Stimulated activated CD8-positive, alpha-beta memory T cell treated with anti-CD3 and anti-CD28 coated beads, Interleukin-7, amount 100 ng/mL, for 24 hours (primary cell): ENCODE data around the gene SLC4A8.

Experiments
- DNase-seq: peaks from one replicate; pipeline ENCODE4 v3.0.0-alpha.2; 2020; ENCODE audit warnings: low read depth

Gene SLC4A8

DNA sequence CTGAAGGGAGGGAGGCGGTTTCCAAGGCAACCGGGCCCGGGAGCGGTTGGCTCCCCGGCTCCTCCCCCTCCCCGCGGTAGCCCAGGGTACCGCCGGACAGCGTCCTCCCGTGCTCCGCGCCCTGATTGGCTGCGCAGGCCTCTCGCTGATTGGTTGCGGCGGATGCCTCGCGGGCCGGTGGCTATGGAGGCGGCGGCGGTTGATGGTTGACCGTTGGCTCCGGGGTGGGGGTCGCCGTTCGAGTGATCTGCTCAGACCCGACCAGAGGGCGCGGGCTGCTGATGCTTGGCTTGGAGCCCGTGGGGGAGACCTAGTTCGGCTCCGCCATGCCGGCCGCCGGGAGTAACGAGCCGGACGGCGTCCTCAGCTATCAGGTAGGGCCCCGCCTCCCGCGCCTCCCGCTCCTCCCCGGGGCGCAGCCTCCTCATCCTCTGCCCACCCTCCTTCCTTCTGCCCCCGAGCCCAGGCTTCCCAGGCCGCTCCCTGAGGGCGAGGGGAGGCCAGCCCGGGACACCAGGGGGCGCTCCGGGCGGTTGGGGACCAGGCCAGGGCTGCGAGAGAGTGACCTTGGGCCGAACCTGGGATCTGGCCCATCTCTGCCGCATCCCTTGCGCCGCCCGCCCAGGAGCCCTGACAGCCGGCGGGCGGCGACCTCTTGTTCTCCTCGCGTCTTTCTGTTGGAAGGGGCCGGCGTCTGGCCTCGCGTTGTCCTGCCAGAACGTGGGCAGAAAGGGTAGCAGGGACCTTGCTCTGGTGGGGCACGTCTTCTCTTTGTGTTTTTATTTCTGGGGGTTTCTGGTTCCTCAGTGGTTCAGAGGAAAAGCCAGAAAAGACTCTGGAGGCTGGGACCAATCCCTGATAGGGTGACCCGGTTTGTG, at the start of gene SLC4A8:
Gene SLC4A8, plus strand, starts transcription at position 170 of the 878 bp plus-strand sequence. Its CDS starts 157 bp downstream, at position 327.
- peak; percentile 56 for DNase-seq

DNA sequence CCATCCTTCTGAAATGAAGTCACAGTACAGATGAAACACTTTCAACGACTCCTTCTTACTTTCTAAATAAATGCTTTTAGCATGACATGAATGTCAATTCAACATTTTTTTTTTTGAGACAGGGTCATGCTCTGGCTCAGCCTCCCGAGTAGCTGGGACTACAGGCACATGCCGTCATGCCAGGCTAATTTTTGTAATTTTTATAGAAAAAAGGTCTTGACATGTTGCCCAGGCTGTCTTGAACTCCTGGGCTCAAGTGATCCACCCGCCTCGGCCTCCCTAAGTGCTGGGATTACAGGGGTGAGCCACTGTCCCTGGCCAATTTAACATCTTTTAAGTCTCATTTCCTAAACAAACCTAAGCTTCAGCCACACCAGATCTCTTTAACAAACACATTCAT, 49.8 kb upstream of the SLC4A8 start:
- DNase-seq = no peak

DNA sequence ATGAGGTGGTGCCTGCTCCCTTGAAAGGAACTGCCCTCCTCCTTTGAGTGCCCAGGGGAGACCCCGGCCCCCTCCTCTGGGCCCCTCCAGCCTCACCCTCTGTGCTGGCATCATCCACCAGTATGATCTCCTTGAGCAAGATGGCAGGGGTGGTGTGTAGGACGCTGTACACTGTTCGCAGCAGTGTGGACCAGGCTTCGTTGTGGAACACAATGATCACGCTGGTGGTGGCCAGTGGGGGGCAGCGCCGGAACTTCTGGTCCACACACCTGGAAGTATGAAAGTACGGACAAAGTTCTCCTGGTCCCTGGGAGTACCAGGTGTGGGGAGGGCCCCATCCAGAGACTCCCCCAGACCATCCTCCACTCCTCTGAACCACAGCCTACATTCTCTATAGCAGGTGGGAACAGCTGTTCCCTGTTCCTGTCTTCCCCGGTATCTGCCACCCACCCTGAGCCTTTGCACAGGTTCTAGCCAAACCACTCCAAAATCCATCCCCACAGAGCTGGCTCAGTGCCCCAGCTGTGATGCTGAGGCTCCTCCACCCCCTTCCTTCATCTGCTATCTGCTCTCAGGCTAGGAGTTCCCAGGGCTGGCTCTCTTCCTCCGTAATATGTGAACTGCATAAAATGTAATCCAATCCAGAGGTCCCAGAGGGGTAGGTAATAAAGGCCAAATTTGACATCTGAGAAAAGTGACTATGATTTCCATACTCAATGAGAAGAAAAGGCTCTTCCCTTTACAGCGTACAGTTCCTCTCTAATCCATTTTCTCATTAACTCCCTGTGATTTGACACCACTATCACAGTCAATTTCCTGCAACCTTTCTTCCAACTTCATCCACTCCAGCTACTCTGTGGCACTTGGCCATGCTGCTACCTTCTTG, 47.3 kb upstream of the SLC4A8 start:
- DNase-seq = no peak

DNA sequence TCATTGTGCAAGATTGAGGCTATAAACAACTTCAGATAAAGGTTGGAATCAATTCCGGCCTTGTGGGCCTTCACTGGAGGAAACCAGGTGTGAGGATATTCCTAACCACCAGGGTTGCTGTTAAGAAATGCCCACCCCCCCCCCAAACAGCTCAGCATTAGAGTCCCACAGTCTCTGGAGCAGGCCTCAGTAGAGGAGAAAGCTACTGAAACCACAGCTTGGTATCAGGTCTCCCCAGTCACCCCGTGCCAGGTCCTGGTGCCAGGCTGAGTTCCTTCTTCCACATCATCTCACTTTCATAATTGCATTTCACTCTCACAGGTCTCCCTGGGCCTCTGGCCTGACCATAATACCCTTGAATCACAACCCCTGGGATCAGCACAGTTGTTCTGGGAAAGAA, 45.9 kb upstream of the SLC4A8 start:
- DNase-seq = no peak

DNA sequence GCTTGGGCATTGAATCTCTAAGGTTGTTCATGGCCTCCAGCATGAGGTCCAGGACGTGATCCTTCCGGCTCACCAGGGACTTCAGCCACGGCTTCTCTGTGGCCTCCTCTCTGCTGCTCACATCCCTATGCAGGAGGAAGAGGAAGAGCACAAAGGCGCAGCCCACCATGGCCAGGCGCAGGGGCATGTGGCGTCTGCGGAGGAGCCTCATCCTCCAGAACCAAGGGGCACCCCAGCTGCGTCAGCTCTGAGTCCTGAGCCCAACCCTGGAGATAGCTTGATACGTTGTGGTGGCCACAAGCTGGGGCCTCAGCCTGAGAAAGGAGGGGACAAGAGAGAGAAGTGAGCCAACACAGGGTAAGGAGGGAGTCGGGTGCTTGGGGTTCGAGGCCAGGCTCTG, 45.1 kb upstream of the SLC4A8 start:
- DNase-seq = no peak

DNA sequence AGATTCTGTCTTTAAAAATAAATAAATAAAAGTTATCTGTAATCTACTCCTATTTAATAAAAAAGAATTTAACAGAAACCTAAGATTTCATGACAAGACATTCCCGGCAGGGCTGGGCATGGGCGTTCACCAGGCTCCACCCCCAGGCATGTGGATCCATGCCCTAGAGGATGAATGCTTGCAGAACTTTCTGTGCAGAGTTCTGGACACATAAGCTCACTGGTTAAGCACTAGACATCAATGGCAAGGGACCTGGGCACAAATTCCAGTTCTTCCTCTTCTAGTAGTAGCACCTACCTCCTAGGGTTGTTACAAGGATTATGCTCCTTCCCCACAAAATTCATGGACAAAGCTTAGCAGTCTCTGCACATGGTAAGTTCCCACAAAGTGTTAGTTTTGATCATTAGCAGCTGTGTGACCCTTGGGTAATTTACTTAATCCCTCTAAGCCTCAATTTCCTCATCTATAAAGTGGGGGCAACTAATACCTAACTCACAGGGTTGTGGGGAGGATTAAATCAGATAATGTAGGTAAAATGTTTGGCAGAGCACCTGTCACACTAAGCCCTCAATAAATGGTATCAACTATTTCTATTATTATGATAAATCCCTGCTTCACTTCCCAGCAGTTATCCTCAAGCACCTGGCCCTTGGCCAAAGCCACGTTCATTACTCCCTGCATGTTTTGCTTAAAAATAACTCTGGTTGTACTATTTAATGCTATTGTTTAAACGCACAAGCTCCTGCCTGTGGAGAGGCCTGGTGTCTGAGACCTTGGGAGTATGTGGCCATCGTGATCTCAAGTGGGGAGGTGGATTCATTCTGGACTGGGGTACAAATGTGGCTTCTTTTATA, 43.2 kb upstream of the SLC4A8 start:
- DNase-seq = no peak

DNA sequence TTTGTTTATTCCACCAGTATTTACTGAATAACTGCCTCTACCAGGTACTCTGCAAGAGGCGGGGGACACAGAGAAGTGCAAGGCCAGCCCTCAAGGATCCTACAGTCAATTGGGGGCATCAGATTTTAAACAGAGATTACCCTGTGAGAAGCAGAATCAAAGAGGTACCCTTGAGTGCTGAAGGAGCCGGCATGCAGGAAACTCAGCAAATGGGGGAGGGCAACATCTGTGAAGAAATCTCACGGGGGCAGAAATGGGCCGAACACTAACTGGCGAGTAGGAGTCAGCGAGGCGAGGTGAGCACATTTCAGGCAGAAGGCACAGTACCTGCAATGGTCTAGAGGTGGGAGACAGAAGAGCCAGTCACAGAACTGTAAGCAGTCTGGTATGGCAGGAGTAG, 42.5 kb upstream of the SLC4A8 start:
- no peak for DNase-seq

DNA sequence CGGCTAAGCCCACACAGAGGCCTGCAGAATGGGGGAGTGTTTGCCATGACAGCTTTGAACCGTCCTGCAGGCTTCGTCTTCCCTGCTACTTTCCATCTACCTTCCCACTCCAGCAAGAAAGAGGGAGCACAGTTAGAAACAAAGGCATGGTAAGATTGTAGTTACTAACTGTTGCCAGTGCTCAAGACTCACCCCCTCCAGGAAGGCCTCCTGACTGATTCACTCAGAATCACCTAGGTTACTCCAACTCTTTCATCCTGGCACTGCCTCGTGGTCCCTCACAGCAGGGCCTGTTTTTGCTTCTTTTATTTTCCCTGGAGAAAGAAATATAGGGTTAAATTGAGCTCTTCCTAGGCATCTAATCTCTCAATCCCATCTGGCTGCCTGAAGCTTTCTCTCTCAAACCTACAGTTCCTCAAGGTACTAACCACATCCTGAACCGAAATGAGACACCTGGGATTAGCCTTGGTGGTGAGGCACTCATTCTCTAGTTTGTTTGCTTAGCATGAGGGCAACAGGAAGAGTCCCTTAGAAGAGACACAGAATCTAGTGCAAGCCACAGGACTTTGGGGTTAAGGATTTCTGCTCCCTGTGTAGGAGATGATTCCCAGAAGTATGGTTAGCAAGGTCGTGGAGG, 41.2 kb upstream of the SLC4A8 start:
- DNase-seq = no peak

DNA sequence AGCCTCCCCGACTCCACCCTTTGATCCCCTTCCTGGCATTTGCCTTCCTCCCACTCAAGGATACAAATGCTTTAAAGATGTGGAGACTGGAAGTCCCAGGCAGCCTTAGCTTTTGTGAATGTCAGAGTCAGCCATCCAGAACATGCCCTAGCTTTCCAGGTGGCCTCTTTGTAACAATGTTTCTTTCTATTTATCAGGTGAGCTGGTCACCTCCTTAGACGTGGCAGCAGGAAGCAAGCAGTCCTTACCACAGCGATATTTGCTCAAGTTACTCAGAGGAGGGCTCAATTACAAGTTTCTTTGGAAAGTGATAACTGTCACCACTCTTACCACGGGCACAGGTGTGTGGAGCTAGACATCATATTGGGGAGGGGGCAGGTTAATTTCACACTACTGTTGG, 38.3 kb upstream of the SLC4A8 start:
- DNase-seq = no peak

DNA sequence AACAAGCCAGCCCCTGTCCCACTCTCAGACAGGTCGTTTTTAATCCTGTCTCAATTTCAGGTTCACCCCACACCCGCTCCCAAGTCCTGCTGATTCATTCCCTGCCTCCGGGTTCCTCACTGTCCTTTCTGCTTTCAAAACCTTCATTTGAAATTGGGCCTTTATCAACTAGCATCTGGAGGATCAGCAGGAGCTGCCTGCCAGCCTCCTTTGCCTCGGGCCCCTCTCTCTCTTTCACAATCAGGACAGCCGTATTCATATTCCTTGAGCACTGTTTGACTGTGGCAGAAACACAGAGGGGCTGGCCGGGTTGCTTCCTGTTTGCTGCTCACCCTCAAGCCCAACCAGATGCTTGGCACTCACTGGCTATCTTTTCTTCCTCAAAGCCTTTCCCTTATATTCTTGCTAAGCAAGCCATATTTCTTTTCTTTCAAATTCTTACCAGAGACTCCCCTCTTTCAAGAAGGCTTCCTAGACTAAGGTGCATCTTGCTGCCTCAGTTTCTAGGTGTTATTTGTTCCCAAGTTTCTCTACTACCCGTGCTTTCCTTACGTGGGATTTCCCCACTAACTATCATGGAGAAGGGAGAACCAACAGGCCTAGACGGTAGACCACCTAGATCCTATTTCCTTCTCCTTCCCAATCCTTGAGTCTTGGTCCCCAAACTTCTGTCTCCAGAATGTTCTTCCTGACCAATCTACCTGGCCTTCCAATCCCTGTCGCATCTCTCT, 36.4 kb upstream of the SLC4A8 start:
- DNase-seq = no peak

DNA sequence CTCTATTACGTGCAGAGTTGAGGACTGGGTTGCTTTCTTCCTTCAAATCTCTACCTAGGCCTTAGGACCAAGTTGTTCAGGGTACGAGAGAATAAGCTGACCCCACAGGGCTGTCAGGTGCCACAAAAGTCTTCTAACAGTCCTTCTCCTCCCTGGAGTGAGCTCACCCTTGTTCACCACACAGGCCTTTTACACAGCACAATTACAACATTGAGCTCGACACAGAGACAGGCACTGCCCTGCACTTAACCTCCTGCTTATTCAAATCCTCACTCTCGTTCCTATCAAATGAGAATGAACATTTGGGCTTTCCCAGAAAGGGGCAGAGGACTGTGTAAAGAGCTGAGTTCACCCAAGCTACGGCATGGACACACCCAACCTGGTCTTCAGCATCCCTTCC, 35.8 kb upstream of the SLC4A8 start:
- DNase-seq = no peak

DNA sequence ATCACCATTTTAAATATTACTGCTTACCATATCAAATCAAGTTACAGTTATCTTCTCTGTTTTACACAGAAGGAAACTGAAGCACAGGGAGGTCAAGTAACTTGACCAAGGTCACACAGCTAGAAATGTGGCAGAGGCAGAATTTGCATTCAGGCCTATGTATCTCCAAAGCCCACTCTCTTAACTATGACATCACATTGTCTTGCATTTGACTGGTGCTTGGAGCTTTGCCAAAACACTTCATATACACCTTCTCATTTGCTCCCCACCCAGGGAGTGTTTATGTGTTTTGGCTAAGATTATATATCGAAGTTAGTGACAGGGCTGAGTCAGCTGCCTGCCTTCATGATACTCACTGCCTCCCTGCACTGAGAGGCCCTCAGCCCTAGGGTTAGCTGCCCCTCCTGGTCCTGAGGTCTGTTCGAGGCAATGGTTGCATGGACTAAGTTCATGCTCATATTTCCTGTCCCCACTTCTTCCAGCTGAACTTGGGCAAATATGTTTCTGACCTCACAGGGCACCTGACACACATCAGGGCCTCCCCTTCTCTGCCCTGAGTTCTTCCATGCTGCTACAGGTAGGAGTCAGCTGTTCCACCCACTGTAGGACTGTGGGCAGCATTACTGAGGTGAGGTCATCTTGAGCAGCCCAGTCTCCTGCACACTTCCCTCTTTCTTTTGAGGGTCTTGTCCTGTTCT, 35.2 kb upstream of the SLC4A8 start:
- no peak for DNase-seq

DNA sequence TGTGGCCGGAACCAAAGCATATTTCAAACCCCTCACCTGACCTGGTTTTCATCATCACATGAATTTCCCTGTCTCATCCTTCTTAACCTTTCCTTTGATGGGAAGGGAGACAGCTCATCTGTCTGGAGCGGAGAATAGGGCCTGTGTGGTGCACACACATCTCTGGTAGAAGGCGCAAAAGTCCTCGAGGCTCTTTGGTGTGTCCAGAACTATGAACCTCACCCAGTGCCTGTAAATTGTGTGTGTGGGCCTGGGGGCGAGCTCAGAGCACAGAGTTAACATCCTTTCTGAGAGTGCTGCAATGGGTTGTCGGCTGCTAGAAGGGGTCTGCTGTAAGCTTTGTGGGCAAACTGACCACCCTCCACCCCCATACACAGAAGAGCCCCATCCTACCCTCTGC, 34.2 kb upstream of the SLC4A8 start:
- DNase-seq = no peak

DNA sequence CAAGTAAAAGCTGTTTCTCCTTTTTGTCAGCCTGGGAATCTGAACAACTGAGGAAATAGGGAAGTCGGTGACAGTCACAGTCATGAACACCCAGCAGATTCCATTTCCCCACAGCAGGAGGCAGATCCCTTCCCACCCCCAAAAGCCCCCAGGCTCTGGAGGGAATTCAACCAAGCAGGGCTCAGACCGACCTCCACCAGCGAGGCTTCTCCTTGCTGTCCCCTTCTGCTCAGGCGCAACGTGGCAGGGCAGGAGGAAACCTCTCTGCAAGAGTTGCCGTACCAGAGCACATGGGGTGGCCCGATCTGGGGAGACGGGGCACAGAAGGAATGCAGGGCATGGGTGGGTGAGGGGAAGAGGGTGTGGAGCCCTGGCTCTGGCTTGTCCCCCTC, 33.7 kb upstream of the SLC4A8 start:
- DNase-seq = no peak

DNA sequence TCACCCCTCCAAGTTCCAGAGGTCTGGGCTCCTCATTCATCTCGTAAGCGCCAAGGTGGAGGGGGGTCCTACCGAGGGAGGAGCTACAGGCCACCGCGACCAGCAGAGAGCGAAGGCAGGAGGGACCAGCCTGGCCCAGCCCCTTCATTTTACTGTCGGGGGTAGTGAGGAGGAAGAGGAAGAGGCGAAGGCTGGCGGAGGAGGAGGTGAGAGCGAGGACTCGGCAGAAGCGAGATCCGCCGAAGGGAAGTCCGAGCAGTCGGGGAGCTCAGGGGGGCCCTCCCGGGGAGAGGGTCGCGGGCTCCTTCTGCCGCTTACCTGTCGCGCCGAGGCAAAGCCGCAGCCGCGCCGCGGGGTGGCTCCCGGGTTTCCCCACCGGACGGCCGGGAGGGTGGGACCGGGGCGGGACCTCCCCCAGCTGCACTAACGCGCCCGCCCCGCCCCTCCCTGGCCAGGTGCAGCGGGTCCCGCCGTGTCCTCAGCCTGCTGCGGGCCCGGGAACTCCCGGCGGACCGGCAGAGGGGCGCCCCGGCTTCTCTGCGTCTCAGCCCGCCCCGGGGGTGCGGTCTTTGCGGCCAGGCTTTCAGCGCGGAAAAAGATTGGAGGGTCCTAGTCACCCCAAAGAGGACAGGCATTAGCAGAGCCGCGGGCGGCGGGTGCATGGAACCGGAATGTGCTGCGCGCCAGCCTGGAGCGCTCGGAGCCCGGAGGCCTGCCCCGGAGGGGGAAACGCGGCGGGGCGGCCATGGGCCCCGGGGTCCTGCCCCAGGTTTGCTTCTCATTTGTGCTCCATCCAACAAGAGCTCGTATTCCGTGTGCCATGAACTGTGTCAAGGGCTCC, 33.1 kb upstream of the SLC4A8 start, which contains the start of gene GALNT6:
Gene GALNT6, minus strand, starts transcription at position 124 of the 841 bp plus-strand sequence. CDS start 11,625 bp downstream, outside the sequence.
- peak; percentile 47 for DNase-seq

DNA sequence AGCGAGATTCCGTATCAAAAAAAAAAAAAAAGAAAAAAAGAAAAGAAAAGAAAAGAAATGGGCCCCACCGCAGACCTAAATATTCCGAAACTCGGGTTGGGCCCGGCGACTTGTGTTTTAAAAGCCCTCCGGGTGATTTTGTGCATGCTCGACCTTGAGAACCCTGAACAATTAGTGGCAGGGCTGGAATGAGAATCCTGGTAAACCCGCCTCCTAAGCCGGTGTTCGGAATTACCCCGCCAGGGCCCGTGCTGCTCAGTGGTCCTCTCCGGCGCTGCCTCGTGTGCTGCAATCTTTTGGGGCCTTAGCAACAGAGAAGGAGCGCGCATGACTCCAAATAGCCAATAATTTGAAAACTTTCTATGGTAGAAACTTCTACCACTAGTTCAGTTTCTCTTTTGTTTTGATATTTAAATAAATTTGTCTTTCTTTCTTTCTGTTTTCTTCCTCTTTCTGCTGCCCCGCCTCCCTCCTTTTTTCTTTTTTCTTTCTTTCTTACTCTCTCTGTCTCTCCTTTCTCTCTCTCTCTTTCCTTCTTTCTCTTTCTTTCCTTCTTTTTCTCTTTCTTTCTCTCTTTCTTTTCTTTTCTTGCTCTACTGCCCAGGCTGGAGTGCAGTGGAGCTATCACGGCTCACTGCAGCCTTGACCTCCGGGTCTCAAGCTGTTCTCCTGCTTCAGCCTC, 31.9 kb upstream of the SLC4A8 start:
- DNase-seq = no peak

DNA sequence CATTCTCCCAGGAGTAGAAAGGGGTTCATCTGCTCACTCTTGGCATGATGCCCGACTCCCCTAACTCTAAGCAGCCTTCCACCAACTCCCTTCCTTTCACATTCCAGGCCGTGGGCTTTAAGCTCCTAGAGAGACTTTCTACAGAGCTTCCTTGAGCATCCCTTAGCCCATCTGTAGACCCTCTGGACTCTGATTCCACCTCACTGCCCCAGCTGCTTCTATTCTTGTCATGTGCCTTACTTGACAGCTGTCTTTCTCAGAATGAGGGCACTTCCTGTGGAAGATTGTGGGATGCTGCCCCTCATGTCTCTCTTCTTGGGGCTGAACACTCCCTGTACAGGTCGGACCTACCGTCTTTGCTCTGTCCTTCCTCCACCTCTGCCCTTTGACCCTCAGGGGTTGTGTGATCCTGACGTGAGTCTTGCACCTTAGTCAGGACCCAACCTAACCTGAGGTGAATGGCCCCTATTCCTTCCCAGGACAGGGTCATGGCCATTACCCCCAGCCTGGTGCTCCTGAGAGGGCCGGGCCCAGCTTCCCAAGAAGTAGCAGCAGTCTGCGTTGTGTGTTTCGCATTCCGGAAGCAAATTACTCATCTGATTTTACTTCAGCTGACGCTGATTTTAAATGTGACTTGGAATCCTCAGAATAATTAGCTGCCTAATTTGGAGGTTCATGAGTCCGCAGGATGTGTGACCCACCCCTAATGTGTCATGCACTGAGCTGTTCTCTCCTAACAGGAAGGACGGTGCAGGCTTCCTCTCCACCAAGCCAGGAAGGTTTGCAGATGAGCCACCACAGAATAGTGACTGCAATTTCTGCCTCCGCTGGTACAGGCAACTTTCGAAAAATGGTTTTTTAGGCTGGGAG, 30.7 kb upstream of the SLC4A8 start:
- DNase-seq = peak; percentile 26
